ENCODE measurements around the gene KCNH1.

KCNH1 gene

DNA sequence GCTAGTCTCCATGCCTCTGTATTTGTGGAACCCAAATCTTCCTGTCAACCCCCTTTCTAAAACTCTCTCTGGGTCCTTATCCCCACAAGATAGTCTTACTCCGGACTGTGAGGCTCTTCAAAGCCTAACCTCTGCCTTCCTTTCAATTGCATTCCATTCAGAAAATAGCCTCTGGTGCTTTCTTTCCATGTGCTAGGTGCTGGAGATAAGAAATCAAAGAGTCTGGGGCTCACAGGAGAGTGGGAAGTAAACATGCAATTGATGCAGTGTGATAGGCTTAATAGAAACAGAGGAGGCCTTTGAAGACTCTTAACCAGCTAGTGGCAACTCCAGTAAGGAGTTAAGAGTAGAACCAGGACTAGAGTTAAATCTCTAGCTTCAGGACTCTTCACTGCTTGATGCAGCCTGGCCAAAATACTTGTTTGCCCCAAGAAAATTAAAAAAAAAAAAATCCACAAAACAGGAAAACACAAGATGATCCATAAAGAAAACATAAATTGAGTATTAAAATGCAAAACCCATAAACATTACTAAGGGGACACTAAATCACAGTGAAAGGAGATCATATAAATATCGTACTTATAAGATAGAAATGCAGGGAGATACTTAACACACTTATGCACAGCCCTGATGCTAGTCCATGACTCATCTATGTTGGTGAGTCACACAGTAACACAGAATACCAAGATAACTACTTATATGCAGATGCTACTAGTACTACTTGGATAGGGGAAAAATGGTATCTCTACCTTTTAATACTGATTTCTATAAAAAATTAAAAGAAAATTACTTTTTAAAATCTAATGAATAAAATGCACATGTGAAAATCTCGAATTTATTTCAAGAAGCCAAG is 341.5 kb downstream of the KCNH1 start:
- DNase-seq = no peak

DNA sequence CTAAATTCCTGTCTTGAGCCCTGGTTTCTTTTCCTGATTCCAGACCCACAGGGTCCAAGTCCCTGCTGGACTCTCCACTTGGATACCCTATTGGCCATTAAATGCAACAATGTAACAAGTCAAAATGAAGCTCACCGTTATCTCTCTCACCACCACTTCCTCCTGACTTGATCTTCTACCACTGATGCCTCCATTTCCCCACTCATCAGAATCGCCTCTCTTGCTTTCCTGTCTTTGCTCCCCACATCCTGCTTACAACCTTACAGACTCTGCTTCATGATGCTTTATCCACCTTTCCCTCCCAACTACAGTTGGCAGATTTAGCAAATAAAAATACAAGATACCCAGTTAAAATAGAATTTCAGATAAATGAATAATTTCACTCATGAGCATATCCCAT is 343.8 kb downstream of the KCNH1 start:
- DNase-seq = no peak

DNA sequence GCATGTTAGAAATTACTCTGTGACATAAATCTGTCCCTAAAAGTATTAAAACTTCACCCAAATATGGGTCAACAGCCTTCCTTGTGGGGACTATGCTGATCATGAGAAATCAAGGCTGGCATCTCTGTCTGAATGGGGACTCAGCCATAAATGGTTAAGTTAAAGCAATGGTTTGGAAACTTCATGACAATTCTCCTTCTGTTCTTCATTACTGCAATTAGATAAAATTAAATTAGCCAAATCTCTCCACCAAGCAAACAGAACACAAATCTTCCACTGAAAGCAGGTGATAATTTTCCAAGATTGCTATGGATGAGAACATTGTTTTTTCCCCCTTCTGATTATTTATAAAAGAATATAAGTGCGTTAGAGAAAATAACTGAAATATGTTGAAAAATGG is 346.1 kb downstream of the KCNH1 start:
- DNase-seq = no peak

DNA sequence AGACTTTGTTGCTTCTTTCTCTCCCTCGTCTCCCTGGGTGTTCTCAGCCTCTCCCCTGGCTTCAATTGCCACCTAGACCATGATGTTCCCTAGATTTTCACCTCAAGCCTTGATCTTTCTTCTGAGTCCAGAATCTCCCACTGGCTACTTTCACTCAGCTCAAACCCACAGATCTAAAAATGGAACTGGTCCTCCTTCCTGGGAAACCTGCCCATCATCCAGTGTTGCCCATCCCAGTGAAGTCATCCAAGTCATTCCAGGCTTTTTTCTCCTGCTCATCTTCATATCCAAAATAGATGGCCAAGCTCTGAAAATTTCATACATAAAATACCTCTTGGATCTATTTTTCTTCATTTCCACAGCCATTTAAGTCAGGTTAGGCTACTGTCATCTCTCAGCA is 347.4 kb downstream of the KCNH1 start:
- no peak for DNase-seq

DNA sequence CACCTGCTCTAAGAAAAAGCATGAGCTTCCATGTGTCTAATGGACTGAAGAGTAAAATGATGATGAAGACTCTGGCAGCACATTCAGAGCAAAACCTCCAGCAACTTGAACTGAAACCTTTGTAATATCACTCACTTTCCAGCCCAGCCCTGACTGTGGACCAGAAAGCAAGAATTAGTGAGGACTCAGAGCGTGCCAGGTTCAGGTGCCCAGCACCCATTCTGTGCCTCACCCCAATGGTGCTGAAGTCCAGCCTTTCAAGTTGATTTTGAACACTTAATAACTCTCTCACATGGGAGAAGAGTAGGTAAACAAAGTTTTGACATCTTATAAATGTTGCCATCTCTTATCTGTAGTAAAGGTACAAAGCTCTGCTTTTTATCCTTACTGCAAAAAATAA is 350.0 kb downstream of the KCNH1 start:
- DNase-seq = no peak

DNA sequence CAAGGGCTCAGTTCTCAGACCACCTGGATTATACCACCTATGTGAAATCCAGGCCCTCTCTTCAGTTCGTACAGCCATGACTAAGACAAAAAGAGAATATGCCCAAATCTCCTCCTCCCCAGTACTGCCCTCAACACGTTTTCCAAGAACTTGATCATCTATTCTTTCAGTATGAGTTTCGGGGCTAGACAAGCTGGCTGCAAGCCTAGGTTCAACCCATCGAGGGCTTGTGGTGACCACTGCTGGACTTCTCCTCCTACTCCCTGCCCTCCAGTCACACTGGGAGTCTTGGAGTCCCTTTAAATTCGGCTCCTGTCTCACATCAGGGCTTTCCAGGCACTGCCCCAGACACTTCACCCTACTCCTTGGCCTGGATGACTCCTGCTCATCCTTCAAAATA is 352.3 kb downstream of the KCNH1 start:
- DNase-seq = no peak

DNA sequence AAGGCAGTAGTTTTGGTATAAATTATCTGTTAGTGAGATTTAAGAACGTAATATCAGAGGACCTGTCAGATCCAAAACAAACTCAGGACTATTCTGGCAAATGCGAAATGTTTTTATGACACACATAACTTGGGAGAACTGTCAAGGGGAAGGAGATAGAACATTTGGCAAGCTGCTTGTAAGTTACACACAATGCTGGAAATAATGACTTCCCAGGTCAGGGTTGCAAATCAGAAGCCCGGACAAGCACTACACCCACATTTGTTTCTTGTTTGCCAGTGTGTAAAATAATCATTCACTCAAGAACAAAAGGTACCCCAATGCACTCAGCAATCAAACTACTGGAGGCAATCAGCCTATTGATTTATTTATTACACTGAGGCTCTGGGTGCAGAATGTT is 354.7 kb downstream of the KCNH1 start:
- no peak for DNase-seq

DNA sequence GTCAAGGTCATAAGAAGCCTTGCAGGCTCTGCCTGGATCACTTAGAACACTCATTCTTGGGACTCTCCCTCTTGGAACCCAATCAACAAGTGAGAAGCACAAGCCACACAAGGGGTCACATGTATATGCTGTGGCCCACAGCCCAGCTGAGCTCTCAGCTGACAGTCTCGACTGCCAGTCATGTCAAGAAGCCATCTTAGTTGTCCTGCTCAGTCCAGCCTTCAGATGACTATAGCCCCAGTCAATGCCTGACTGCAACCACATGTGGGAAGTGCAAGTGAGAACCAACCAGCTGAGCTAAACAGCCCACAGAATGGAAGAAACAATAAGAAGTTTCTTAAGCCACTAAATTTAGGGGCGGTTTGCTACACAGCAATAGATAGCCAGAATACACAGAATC is 356.0 kb downstream of the KCNH1 start:
- no peak for DNase-seq

DNA sequence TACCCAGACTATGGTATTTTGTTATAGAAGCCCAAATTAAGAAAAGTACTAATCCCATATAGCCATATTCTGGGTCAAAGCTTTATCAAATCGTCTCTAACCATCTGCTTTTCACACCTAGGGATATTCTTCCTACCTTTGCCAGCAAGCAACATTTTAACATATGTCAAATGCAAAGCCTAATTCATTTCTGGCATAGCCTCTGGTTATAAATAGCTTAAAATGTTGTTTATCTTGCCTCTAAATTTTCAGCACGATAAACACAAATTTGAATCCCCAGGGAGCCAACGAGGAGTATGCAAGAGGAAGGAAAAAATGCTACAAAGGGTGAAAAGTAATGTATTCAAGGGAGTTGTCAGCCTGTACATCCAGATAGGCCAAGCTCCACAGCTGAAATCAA is 357.2 kb downstream of the KCNH1 start:
- DNase-seq = no peak

DNA sequence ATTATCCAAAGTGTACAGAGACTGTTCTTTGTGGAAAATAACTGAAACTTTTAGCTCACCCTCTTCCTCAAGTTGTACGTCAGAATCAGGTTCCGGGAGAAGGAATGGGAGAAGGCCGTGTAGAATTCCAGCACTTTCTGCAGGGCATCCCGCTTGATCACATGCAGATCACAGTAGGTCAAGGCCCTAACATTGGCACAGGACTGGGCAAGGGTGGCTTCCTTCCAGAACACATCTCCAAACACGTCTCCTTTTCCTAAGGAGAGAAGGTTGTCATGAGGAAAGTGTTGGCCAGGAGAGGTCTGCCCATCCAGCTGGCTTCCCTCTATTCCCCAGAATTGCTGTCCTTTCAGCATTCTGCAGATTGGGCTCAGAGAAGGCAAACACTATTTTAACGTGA is 358.7 kb downstream of the KCNH1 start:
- DNase-seq = no peak

DNA sequence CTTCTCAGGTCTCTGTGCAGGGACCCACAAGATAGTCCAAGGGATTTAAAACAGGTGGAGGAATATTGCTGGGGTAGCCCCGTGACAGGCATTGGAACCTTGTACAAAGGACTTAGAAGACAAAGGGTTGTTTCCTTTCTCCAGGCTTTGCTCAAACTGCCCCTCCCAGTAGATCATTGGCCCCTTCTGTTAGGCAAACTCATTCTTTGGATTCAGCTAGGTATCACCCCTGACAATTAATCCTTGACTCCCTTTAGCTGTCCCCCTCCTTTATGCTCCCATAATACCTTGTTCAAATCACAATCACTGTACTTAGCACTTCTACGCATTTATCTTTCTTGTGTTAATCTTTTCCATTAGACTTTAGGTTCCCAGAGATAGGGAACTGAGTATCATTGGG is 360.5 kb downstream of the KCNH1 start:
- no peak for DNase-seq

DNA sequence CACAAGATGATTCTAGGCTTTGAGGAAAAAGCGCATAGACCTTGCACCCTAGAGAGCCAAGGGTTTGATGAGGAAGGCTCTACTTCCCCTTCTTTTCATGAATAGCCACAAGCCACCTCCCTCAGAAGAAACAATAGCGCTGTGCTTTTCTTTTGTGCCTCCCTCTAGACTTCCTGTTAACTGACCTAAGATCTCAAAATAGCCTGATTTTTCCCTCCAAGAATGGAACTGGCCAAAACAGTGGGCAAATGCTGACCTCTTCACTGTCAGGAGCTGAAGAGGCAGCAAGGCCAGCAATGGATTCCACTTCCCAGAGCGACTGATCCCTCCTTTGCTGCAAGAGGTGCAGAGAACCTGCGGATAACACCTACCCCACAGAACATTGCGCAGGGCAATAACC is 362.8 kb downstream of the KCNH1 start:
- no peak for DNase-seq

DNA sequence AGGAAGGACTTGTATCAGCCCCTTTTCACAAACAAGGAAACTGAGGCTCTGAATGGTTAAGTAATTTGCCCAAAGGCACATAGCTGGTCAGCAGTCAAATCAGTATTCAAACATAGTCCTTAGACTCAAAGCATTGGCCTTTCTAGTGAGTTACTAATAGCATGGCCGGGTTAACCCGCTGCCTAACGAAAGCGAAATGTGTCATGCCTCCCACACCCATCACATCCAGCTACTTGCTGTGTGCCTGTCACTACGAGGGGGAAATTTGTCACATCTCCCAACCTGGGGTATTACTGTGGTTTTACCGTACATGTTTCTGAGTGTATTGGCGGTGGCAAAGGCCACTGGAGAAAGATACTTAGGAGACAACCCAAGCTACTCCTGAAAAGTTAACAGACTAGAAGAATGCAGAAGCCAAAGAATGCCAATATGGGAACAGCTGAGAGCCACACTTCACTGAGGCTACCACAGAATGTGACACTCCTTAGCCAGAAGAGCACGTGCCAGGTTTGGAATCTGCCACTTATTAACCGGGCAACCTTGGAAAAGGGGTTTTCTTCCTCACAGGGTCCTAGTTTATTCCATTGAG is 363.5 kb downstream of the KCNH1 start:
- no peak for DNase-seq

DNA sequence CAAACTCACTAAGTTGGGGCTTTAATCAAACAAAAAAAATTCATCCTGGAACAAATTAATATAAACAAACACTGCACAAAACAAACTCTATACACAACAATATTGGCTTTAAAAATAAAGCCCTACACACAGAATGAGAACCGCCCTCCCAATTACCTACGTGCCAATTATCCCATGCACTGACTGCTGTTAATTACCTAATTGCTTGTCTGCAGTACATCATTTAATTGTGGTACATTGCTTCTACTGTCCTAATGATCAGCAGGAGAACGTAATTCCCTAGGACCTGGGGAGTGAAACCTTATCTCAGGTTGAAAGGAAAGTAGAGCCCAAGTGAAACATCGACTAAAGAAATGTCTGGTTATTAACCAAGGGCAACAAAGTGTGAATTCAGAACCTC is 364.5 kb downstream of the KCNH1 start:
- no peak for DNase-seq

DNA sequence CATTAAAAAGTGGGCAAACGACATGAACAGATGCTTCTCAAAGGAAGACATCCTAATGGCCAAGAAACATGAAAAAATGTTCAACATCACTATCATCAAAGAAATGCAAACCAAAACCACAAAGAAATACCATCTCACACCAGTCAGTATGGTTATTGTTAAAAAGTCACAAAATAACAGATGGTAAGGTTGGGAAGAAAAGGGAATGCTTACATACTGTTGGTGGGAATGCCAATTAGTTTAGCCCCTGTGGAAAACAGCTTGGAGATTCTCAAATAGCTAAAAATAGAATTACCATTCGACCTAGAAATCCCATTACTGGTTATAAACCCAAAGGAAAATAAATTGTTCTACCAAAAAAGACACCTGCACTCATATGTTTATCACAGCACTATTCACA is 369.4 kb downstream of the KCNH1 start:
- DNase-seq = no peak

DNA sequence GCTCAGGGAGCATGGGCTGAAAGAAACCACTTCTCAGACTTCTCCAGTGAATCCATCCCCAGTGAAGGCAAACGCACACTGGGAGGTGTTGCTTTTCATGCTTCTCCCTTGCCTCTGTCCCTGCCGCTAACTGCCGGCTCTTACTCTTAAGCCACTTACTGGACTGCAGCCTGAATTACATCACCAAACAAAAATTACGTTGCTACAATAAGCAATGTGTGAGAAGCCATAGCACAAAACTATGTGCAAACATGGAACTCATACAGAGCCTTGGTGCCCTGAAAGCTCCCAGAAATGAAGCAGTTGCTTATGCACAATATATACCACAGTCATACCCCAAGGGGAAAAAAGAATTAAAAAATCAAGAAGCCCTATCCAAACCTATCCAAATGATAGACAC is 375.2 kb downstream of the KCNH1 start:
- DNase-seq = no peak

DNA sequence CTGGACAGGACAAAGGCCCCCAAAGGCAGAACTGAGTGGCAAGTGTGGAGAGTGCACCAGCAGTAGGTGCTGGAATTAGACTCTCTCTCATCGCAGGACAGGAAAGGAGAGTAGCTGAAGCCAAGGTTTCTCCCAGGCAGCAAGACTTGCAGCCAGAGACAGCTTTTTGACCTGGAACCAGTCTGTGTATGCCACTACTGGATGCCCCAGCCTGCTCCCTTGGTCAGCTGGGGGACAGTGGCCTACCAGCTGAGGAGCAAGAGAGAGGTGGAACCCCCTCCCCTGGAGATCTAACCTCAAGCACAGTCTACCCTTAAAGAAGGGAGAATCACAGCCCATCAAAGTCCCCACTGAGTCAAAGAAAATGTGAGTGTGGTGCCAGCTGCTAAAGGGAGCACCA is 375.7 kb downstream of the KCNH1 start:
- DNase-seq = no peak

DNA sequence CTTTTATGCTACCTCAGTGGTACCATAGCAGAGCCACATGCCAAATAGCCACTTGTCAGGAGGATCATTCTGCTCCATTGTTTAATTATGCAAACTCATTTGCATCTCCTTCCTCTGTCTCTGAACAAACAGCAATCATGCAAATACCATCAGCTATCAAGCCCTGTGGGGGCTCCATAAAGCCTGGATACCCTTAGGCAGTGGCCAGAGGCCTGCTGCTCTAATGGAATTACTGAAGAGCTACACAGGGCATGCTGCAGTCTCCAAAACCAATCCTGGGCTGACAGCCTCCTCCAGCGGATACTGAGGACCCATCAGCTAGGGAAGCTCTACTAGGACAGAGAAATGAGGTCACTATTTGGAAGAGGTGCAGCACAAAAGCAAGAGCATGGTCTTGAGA is 376.3 kb downstream of the KCNH1 start:
- DNase-seq = no peak

DNA sequence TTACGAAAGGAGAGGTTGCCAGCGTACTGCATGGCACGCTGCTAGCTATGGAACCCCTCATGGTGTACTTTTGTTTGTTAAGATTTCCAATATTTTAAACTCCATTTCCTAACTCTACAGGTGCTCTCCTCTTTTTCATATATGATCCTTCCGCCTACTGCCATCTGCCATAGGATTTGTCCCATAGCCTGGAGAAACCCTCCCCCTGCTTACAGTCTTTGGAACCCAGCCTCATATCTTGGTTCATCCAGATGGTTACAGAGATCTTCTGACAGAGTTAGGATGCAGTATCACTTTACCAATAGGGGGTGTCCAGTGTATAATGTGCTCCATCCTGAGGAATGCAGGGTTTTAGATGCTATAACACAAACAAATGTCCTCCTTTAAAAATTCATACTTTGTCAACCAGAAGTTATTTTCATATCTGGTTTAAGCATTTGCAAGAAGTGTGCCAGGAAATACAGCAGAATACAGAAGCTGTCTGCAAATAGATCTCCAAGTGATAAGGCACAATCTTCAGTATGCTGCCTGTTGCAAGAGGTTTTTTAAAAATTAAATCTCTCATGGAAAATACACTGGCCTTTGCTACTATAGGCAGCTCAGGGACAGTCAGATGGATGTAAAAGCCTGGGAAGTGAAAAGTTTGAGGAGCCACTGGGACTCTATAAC is 377.8 kb downstream of the KCNH1 start:
- DNase-seq = no peak

DNA sequence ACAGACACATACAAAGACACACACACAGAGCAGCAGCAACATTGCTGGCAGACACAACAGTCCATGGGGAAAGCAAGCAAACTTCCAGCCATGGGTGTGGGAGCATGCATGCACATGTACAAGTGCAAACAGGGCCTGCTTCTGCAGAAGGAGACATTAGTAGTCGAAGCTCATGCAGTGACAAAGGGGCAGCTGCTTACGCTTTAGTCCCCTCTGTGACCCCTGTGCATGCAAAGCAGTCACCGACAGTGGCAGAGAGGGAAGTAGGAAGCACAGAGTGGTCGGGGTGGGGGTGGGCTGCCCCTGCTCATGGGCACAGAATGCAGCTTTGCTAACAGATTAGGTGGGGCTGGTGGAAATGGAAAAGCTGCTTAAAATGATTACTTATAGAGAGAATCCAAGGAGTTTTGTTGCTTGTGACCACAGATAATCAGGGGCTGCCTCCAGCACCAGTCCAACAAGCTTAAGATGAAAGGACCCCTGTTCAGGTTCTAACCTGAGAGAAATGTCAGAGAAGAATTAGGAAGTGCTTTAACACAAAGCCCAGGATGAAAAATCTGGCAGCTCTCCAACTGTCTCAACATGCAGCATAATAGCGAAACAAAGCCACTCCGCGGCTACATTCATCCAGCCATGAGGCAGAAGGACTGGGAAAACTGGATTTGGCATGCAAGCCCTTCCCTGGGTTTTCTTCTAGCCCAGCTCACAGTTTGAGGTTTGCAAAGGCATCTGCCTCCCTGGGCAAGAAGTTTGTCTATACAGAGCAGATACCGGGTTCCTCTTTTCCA is 378.9 kb downstream of the KCNH1 start:
- no peak for DNase-seq

DNA sequence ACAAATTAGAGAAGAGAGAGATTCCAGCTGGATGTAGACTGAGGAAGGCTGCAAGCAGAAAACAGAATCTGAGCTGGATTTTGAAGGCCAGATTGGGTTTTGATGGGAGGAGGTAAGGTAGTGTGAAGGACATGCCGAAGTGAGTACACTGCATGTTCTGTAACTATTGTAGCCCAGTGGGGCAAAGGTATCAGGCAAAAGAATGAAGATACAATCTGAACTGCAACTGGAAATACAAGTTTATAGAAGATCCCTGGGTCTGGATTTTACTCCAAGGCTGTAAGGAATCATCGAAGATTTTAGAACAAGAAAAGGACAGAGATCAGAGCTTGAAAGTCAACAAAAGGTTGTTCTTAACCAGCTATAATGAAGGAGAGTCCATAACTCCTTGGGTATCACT is 382.0 kb downstream of the KCNH1 start:
- DNase-seq = no peak

DNA sequence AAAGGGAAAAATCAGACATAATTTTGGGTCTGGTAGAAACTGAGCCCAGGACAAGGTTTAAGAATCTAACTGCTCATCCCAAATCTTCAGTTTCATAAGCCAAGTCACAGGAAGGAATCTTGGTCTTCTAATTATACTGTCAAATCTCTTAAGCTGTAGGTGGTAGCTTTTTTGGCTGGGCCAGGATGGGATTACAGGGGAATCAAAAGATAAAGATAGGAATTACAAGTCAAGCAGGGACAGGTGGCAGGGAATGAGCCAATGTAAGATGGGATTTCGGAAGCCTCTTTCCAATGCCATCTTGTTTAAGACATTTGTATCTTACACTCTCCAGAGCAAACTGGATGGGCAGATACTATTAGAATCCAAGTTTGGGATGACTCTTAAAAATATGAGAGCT is 383.5 kb downstream of the KCNH1 start:
- no peak for DNase-seq

DNA sequence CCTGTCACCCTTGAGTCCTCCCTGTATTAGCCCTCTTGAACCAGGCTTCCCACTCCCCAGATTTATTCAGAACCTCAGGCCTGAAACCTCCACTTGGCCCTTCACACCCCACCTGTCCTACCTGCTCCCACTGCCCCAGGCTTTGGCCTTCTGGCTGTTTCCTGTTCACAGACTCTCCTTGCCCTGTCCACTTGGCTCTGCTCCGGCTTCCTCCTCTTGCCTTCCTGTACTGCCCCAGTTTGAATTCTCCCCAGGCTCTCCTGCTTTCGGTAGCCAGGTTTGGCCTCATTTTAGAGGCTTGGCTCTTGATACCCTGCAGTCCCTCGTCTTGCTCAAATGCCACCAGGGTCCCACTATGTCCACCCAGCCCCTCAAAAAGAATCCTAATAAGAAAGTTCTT is 385.2 kb downstream of the KCNH1 start:
- DNase-seq = no peak

DNA sequence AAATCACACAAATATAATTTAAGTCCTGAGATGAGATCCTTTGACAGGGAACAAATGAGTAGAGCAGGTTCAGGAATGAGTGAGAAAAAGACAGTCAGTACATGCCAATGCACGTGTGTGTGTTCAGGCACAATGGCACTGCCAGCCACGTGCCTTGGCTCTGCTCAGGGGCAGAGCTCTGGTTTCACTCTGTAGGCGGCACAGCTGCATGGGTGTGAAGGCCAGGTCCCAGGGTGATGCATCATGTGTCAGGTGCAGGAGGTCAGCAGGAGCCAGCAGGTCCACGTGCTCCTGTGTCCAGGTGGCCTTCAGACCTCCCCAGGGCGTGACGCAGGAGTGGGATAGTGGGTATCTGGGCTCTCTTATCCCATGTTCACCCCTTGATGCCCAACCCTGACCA is 386.1 kb downstream of the KCNH1 start:
- no peak for DNase-seq

Data from activated CD4-positive, alpha-beta T cell treated with anti-CD3 and anti-CD28 coated beads, Interleukin-2, amount 50 U/mL, for 48 hours (primary cell).